CD4-positive, alpha-beta T cell treated with Interleukin-12 subunit alpha and Interleukin-12 subunit beta, for 1 hour (primary cell): ENCODE results near the gene TNS1.
"Not testable (repeated sequence)": the region's sequence is repeated elsewhere in the genome, so short reads cannot be mapped to it uniquely, and the experiment has no call there.

Experiments used
- DNase-seq: peaks from one replicate; pipeline ENCODE4 v3.0.0-alpha.2; 2020

Gene TNS1

DNA sequence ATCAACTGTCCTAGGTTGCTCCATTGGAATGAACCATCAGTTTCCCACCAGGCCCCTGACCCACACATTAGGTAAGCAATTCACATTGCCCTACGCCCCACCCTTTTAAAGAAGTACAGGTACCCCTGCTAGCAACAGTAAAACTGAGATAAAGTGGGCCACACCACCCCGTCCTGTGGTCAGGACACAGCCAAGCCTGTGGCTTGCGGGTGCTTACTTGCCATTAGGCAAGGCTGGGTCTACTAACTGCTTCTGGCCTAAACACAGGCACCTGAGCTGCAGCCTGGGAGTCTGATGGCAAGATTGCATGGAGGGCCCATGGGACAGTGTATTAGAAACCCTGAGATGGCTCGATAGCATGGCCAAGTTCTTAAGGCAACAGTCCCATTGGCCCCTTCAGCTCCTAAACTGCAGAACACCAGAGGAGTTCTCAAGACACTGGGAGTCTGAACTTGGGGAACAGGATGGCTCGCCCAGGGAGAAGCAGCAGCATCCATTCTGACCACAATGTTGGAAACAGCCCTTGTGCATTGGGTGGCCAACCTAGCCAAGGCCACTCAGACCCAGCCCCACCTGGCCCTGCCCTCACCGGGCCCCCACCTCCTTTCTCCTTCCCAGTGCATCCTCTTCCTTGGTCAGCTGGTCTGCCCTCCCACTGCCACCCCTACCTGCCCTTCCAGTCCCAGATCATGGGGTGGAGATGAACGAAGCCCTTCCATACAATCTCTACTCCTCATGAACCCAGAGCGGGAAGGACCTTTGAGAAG lies 177.1 kb downstream of the TNS1 start:
- no peak for DNase-seq

DNA sequence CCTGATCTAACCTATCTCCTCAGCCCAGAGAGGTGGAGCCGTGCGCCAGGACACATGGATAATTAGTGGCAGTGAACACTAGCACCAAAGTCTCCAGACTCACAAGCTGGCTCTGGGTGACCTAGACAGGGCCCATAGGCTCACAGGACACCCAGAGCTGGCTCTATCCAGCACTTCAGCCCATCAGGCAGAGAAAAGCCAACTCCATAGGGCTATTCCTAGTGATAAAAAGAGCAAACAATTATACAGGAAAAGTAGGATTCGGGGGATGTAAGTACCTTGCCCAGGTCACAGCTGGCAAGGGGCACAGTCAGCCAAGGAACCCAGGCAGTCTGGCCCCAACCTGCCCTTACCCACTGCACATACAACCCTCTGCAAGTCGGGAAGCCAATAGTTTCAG lies 178.6 kb downstream of the TNS1 start:
- no peak for DNase-seq

DNA sequence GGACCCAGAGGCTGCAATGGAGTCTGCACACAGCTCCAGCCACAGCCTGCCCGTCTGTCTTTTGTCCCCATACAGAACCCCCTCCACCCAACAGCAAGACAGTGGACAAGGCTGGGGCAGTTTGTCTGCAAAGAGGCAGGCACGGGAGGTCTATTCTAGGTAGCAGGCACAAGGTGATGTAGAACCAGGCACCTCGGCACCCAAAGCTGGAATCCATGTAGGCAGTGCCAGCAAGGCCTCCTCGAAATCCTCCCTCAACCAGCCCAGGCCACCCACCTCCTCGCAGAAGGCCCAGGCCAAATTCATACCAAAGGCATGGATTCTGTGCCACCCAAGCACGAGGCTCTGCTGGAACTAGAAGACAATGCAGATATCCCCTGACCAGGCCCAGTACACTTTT lies 179.2 kb downstream of the TNS1 start:
- DNase-seq = no peak

DNA sequence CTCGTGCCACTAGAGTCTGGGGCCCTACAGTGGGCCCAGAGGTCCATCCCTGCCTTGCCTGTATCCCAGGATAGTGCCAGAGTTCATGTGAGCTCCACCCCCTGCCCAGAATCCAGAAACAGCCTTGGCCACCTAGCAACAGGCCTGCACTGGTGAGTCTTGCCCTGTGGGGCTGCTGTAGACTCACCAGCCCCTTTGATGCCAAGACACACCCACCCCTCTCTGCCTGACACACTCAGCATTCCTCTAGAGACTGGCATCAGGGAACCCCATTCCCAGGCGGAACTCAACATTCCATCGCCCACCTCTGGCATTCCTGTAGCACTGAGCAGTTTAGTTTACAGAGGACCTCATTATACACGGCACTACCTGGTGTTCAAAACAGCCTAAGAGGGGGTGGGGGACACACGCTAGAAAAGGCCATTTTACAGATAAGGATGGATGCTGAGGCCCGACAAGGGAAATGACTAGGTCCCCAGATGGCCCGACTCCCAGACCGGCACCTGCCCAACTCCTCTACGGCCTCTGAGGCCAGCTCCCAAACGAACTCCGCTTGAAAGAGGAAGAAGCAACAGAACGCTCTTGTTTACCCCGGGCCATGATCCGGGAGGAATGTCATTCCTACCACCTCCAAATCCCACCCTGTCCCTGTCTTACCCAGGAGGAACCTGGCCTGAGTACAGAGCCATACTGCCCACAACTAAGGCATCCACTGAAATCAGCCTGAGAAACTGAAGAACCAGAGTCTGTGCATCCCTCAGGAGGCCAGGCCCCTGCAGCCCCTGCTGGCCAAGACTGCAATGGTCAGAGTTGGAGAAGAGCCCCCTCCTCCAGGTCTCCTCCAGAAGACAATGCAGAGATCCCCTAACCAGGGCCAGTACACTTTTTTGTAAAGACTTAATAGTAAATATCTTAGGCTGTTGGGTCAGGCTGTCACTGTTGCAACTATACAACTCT lies 180.2 kb downstream of the TNS1 start:
- no peak for DNase-seq

DNA sequence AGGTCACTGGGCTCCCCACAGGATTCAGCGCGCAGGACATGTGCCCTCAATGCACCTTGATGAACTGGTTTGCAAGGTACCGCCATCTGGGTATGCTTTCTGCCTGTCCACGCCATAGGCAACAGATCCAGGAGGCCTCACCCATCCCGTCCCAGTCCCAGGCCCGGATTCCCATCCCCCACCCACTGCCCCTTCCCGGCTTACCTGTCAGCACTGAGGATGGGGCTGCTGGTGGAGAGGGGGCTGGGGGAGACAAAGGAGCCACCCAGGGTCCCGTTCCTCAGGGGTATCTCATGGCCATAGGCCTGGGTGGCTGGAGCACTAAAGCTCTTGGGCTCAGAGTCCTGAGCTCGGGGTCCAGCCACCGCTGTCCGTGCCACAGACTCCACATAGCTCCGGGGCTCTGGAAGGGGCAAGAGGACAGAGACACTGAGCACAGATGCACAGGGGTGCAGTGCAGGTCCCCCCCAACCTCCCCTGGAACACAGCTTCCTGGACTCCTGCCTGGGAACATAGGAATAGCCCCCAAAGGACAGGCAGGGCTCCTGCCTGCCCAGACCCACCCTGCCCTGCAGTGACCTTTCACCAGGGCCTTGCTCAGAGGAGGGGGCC lies 181.2 kb downstream of the TNS1 start:
- no peak for DNase-seq

DNA sequence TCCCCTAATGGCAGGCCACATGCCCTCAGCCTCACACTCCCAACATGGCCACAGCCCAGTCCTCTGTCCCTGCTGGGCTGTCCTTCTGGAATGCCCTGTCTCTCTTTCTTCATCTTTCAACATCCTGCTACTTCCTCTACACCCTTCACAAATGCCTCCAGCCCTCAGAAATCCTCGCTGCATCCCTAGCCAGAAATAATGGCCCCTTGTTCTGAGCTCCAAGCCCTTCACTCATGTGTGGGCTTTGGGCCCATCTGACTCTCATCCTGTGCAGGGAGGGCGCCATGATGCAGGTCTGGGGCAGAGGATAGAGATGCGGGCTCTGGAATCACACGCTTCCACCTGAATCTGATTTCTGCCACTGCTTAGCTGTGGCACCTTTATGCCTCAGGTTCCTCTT lies 181.9 kb downstream of the TNS1 start:
- DNase-seq = no peak

DNA sequence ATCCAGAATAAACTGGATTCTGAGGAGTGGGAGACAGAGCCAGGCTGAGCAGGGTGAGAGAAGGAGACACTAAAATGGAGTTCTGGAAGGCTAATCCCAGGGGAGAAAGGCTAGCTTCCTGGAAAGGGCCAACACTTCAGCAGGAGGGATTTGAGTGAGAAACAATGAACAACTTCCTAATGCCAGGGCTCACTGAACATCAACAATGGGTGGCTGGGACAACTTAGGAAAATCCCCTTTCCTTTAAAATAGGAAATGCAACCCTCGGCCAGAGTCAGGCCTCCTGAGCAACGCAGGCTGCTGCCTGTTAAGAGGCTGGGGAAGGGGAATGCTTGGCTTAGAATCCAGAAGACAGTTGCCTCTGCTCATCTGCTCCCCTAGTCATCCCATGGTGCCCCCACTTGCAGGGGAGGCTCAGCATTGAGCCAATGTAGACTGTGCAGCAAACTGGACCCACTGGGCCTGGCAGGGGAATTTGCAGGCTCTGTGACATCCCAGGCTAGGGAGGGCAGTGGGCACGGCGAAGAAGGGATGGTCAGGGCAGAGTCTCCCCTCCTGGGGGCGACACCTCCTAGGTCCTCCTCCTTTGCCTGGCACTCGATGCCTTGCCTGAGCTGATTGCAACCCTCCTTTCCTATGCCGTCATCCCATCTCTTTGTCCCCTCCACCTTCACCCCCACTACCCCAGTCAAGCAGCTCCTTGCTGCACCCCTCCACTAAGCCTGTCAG lies 182.5 kb downstream of the TNS1 start:
- no peak for DNase-seq

DNA sequence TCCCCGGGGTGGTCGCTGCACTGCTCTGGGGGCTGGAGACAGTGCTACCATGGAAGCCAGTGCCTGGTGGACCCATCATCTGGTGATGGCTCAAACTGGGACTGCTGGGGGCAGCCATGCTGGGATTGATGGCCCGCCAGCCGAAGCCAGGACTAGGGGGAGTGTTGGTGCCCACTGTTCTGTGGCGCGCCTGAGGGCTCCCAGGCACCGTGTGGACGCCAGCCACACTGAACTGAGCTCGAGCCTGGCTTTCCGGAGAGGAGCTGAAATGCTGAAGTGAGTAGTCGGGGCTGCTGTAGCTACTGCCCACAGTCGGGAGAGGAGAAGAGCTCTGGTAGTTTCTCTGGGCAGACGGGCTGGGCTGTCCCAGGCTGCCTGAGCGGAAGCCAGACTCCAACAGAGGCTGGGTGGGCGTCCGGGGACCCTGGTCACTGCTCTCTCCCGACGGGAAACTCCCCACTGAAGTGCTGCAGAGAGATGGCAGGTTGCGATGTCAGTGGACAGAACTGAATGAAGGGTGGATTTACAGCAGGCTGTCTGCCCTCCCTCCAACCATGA lies 184.4 kb downstream of the TNS1 start:
- no peak for DNase-seq

DNA sequence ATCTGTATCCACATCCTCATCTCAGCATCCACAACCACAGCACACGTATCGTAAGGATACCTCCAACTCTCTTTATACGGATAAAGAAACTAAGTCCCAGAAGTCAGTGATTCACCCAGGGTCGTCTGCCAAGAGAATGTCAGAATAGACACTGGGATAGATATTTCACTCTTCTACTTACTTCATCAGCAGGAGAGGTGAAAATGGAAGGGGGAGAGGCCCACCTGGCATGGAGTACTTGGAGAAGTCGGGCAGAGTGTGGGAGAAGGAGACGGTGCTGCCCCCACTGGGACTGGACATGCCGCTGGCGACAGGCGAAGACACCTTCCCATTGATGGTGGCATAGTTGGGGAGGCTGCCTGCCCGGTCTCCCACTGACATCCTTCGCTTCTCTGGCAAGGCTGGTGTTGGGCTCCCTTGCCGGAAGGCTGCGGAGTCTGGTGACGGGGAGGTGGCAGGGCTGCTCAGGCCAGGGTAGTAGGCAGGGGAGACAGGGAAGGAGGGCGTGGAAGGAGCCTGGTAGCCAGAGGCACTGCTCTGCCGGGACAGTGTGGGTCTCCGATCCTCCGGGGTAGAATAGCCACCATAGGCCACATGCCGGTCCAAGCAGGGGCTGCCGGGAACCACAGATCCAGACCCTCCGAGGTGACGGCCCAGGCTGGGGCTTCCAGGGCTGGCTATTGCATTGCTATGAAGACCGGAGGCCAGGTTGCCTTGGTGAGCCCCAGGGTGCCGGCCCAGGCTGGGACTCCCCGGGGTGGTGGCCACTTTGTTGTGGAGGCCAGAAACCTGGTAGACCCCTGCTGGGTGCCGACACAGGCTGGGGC lies 185.1 kb downstream of the TNS1 start:
- no peak for DNase-seq

DNA sequence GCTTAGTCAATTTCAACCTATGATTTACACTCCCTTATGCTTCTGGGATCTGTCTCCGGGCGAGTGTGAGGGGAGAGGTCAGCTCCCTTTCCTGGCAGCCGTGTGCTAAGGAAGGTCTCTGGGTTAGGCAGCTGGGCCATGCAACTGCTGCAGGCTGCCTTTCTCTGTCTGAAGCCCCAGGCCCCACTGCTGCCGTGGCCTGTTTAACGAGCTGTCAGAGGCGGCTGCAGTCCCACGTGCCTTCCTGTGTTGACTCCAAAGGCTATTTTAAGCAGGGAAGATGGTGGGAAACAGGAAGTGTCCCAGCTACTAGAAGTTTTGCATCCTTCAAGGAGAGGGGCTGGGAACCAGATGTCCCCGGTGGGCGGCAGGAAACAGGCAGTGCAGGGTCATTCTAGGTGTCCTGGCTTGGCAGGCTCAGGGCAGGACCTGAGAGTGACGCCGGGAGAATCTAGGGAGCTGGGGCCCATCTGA lies 186.4 kb downstream of the TNS1 start:
- no peak for DNase-seq

DNA sequence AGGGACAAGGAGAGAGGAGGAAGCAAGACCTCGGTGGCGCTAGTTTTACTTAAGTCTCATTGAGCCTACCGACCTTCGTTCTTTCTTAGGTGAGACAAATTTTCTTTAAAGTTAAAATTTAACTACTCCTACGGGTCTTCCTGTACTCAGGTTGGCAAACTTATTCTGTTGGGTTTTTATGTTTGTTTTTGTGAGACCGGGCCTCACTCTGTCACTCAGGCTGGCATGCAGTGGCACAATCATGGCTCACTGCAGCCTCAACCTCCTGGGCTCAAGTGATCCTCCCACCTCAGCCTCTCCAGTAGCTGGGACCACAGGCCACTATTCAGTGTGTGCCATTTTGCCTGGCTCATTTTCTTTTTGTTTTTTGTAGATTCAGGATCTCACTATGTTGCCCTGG lies 189.0 kb downstream of the TNS1 start:
- no peak for DNase-seq

DNA sequence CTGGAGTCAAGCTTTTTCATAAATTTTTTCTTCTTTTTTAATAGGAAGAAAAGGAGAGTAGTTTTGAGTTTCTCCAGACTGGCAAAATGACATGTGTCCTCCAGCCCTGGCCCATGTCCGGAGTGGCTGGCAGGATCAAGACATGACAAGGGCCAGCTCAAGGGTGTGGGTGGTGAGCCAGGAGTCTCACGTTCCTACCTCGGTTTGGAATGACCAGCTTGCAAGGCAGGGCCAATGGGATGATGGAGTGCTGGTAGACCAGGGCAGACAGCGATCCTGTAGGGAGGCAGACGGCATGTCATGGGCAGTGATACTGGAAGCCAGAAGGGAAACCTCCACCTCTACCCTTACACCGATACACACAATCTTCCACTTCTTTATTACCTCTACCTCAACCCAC lies 190.6 kb downstream of the TNS1 start:
- no peak for DNase-seq

DNA sequence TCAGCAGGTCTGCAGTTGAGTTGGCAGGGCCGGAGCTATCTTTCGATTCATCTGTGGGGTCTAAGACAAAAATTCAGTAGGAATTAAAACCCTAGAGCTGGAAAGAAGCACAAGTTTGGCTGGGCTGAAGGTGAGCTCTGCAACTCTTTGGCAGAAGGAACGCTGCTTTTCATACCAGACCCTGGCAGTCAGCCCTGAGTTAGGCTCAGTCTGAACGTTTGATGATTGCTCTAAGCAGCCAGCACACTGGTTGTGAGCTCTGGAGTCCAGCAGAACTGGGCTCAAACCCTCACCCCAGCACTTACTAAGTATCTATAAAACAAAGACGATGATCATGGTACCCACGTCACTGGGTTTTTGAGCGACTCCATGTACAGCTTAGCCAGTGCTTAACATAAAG lies 192.5 kb downstream of the TNS1 start:
- no peak for DNase-seq

DNA sequence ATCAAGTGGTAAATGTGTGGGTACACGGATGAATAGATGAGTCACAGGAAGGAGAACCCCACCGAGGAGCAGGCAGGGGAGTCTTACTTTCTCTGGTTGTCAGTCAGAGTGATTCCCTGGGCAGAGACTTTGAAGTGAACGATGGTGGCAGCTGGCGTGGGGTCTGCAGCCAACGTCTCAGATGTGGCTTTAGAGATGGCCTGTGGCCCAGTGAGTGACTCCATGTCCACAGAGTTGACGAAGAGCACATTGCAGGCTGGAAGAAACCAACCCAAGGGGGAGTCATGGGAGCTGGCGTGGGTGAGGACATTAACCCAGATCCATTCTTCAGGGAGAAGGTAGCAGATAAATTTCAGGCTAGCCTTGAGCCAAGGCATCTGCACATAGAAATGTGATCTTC lies 193.1 kb downstream of the TNS1 start:
- no peak for DNase-seq

DNA sequence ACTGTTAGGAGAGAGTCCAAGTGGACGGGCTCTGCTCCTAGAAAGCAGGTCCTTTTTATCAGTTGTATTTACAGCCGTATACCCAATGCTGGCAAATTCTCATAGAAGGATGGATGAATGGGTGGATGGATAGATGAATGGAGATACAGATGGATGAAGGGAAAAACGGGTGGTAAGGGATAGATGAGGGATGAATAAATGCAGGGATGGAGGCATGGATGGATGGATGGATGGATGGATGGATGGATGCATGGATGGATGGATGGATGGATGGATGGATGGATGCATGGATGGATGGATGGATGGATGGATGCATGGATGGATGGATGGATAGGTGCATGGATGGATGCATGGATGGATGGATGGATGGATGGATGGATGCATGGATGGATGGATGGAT lies 193.8 kb downstream of the TNS1 start:
- not testable (repeated sequence) for DNase-seq

DNA sequence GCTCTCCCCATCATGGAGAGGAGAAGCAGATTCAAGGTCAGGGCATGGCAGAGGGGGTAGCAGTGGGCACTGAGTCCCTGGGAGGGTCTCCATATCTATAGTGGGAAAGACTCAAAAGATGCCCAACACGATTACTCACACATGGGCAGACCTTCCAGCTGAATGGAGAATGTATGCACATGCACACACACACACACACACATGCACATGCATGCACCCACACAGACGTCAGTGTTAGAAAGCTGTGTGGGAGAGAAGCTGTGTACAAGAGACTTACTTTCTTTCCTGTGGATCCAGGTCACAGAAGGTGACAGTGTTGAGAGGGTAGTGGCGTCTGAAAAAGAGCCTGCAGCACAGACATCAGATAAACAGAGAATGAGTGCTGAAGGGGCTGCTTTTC lies 194.5 kb downstream of the TNS1 start:
- no peak for DNase-seq

DNA sequence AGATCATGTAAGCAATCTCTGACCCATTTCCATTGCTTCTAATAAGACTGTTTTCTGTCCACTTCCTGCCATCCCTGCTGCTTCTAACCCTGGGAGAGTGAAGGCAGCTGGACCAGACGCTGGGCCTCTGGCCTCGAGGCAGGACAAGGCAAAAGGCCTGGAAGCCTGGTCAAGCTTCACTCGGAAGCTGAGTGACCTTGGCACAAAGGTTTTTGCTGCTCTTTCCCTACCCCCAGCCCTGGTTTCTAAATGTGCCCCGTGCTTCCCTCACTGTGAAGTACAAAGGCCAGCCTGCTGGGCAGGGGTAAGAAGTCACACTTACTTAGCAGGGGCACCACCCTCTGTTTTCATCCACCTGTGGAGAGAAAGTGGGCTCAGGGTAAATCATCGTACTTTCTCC lies 195.0 kb downstream of the TNS1 start:
- no peak for DNase-seq

DNA sequence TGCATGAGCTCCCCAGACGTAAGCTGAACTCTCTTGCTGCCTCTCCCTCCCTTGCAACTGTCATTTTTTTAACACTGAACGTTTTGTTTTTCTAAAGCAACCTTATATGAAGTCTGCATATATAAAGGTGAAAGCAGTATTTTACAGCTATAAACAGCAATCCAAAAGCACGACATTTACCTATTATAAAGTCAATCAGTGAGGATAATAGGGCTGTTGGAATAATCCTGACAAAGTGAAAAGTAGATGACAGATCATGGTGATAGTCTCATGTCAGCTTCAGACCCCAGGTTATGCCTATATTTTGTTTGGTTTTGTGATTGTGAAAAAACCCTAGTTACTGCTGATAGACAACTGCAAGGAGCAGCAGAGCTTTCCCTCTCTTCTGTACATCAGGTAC lies 195.8 kb downstream of the TNS1 start:
- DNase-seq = no peak

DNA sequence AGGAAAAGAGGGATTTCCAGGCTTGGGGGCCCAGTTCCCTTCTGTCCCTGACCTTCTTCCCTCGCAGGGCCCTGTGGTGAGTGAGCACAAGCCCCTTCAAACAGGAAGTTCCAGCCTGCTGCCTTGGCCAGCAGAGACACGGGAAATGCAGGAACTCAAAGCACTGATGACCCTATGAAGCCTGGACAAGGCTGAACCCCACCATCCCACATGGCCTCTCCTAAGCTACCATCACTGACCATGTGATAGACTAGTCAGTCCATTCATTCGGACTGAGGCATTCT lies 196.4 kb downstream of the TNS1 start:
- DNase-seq = no peak

DNA sequence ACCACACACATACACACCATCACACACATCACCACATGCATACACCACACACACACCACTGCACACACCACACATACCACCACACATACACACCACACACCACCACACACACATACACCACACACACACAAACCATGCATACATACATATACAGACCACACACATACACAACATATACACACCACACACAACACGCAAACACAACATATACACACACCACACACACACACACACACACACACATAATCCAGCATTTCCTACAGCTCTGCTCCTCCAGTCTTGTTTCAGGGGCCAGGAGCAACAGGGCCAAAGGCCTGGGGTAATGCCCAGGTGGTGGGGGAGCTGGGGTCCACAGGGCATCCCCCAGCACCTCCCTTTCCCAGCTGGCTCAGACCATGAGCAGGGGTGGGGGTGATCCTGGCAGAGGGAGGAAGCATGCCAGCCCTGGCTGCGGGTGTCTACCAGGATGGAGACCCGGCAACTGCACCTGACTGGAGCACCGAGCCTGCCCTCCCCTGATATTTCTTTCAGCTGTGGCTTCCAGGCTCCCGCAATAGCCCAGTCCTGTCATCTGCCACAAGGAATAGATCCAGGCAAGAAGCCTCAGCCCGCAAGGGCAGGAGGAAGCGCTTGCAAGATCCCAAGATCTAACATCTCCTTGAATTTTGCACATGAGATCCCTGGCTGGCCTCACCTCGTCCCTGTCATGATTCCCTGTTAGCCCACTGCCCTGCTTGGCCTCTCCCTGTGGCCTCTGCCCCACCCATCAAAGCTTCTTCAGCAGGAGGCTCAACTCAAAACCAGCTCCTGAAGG lies 196.9 kb downstream of the TNS1 start:
- no peak for DNase-seq
